GM19035 (cell line): ENCODE data around the gene MYORG.

Experiments used
- ATAC-seq: cut with Tn5 transposase; IDR thresholded peaks from one replicate; pipeline ENCODE4 v1.9.1; 2021; ENCODE audit not compliant: unreplicated experiment

Gene MYORG

DNA sequence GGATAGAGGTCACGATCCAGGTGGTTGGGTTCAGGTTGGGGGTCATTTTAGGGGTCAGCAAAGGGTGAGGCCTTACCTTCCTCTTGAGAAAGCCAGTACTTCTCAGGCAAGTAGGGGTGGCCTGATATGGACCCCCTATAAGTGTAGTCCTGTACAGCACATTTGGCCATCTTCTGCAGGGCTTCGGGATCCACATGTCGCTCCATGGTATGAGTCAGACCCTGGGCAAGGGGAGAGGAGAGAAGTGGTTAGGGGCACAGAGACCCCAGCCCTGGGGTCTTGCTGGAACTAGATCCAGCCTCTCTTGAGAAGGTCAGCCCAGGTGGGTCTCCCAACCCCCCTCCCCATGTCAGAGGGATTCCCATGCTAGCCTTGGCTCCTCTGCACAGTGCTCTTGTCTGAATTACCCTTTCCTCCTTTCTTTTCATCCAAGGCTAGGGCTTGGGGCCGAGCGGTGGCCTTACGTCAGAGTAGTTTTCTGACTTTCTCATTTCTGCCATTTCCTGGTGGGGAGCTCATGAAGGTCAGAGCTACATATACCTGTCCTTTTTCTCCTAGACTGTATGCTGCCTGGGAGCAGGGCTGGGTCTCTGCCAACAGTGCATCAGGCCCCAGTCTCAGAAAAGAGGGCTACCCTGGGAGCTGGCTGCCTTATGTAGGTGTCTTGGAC is 9.0 kb upstream of the MYORG start:
- ATAC-seq = no peak

DNA sequence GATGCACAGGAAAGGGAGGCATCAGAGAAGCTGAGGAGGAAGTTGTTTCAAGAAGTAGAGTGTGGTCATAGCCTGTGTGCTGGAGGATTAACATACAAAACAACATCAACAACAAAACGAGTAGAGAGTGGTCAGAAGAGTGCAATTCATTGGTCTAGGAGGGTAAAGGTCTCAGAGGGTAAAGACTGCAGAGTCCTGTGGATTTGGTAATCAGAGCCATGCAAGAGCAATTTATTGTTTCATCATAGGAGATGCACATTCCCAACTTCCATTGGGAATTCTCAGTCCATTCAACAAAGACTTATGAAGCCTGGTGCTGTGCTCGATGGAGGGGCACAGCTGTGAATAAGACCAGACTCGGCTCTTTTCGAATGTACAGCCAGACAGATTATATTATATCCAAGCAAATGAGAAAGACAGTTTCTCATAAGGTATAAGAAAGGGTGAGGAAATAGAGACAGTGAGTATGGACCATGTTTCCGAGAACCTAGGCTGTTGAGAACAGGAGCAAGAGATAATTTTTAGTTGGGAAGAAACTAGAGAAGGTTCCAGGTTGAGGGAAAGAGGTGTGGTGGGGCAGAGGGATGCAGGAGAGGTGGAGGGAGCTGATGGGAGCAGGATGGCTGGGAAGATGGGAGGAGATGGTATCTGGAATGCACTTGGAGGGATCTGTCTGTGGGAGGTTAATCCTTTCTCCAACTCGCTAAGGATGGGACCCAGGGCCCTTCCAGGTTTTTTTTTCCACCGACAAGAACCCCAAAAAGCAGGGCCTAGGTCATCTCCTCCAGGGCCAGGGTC is 7.9 kb upstream of the MYORG start:
- no peak for ATAC-seq

DNA sequence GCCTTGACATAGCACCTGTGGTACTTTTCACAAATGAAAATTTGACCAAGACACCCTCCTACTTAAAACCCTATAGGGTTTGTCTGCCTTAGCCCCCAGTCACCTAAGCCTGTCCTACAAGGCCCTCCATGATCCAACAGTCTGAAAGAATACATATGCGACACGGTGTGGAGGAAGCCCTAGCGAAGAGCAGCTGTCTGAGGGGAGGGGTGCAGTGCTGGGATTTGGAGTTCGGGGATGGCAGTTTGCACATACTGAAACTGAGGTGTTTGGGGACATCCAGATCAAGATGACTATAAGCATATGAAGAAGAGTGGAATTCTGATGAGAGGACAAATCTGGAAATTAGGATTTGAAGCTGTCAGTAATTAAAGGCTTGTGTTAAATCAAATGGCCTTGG is 7.2 kb upstream of the MYORG start:
- no peak for ATAC-seq

DNA sequence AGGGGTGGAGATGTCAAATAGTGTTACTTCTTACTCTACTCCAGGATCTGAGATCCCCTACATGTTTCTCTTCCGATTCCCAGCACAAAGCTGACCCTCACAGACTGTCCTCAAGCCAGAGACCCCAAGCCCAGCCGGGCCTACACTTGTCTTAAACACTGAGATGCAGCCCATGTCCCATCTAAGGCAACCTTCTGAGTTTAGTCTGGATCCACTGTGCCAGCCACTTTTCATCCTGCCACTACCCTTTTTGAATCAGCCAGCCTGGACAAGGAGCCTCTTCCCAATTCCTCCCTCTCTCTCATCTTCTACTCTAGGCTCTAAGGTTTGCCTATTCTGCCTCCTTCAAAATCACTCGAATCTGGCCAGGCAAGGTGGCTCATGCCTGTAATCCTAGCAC is 6.2 kb upstream of the MYORG start:
- ATAC-seq = no peak

DNA sequence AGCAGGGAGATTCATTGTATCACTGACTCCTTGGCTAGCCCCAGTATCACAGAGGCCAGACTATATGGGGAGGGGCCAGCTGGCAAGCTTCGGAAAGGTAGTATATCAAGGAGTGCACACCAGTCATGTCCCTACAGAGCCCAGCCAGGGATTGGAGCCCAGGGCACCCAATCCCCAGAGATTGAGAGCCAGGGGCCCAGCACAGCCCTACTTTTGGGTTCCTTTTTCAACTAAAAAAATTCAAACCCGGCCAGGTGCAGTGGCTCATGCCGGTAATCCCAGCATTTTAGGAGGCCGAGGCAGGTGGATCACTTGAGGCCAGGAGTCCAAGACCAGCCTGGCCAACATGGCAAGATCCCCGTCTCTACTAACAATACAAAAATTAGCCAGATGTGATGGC is 5.4 kb upstream of the MYORG start:
- ATAC-seq = no peak

DNA sequence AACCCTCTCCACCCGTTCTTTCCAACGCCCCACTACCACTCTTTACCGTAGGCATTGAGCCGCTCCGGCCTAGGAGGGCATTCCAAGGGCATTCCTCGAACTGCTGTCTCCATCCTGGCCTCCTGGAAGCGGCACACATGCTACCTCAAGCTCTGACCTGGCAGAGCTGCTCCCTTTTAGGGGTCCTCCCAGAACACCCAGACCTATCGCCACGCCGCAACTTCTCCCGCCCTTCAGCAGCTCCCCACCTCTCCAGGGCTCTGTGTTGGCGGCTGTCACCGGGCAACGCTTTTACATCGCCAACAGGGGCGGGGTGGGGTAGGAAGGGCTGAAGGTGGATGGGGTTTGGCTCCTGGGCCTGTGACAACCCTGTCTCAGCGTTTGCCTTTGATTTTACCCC is 4.6 kb upstream of the MYORG start:
- ATAC-seq = no peak

DNA sequence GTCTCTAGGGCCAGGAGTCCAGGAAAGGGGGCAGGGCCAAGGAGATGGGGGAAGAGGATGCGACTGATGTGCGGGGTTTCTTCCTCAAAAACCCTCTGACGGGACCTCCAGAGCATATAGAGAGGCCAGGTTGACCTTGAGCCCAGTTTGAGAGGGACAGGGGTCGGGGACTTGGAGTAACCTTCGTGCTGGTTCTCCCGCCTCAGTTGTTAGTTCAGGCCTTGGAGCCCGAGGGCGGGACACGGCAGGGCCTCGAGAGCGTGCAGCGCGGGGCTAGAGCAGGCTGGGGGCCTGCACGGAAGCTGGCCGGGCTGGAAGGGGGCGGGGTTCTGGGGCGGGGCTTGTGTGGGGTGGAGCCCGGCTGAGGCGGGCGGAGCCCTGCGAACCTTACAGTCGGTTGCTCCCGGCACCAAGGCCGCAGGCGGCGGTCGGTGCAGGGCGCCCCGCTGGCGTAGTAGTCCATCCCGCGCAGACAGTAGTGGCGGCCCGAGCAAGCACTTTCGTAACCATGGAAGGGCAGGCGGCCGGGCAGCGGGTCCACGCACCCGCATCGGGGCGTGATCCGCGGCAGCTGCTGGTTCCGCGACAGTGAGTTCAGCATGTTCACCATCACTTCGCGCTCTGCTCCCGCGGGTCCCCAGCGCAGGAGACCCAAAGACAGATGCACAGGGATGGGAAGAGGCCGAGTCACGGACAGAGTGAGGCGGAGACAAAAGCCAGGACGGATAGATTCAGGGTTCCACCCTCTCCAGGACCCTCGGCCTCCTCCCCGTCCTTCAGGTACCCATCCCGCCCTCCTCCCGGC is 4.0 kb upstream of the MYORG start:
- ATAC-seq = peak; percentile 32

DNA sequence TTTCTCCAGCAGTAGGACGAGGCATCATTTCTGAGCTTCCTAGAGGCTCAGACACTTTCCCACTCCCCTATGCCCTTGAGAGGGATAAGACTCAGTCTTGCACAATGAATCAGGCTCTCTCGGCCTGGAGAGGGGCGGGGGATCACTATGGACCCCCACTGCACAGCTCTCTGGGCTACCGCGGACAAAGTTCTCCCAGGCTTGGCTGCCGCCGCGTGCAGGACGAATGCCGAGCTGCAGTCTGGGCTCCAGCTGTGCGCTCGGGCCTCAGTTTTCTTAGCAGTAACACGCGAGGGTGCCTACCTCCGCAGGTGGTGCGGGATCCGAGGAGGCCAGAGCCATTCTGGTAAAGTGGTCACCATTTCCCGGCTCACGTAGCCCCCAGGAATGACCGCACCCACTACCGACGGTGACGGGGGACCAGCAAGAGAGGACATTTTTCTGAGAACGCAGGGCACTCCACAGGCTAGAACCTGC is 3.4 kb upstream of the MYORG start:
- ATAC-seq = no peak

DNA sequence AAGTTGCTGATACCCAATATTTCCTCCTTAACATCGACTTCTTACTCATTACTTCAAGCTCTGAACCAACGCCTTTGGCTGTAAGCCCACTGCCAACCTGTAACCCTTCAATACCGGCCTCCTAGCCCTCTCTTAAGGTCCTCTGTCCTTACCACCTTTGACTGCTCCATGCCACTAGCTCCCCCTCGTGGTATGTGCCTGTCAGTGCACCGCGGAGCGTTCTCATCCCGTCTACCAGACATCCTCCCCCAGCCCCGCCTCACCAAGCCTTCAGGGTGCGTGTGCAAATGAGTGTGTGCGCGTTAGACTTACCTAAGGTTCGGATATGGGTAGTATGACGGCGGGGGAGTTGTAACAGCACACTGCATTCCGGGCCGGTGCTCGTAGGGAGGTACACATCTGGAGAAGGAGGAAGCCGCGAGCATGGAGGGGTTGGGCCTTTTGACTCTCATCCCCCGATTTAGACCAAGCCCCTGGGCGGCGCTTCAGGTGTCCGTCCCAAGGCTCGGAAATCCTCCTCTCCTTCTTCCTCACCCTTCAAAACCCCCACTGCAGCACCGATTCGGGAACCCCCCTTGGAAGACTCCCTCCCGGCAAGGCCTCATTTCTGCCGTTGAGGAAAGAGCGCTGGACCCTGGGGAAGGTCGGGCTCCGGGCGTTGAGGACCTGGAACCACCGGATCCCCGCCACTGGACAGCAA is 2.8 kb upstream of the MYORG start:
- ATAC-seq = peak; percentile 32

DNA sequence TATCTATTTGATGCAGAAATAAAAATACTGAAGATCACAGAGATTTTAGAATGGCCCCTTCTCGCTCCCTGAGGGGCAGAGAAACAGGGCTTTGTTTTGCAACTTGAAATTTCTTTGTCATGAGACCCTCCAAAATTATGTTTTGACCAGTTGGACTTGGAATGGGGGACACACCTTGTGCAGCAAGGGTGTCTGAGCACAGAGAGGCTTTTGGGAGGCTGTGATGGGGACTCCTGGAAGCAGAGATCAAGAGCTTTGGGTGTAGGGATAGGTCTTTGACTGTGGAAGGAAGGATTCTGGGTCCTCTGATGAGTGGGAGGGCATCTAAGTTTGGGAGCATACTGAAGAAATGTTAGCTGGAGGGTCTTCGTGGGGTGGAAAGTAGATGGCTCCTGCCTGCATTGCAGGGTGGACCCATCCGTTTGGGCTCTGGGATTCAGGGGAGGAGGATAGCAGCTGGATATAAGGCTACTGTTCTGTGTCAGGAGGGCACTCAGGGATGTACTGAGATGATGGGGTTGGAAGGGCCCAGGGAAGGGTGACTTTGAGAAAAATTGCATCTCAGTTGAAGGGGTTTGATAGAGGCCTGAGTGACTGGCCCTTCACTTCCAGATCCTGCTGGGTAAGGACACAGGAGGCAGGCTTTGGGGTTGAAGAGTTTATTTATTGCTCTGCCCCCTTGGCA is 1.8 kb upstream of the MYORG start:
- no peak for ATAC-seq

DNA sequence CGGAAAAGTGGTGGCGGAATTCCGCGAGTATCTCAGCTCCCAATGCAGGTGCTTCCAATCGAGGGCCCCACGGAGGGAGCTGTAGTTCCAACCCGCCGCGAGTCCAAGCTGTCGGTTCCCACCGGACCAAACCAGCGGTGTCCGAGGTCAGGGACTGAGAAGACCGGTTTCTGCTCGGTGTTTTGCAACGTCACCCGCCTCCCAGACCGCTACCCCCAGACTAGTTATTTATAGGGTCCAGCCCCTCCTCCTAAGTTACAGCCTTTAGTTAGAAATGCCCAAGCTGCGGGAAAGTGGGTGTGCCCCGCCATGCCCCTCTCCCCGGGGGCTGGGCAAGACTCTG is 677 bp upstream of the MYORG start:
- ATAC-seq = no peak

DNA sequence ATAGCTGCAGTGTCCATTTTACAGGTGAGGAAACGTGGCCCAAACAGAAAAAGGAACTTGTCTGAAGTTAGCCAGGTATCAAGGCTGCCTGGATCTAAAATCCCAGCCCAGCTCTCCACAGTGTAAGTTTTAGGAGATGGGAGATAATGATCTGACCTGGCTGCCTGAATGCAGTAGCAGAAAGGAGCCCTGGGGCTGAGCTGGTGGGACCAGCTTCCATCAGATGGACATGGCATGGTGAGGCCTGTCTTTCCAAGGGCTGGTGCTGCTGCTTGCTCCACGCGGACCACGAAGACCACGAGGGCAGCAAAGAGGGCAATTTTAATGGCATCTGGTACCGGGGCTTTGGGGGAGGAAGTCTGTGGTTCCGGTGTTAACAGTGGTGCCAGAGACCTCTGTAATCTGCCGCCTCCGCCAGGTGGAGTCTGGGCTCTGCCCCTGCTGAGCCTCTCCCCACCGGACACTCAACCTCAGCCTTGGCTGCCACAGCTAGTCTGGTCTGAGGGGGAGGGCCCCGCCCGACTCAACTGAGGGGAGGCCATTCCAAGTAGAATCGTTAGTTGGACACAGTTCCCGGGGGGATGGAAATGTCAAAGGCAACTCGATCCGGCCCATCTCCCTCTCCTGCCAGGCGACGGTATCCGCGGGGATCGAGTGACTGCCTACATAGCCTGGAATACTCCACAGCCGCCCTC is 650 bp downstream of the MYORG start:
- ATAC-seq = no peak

DNA sequence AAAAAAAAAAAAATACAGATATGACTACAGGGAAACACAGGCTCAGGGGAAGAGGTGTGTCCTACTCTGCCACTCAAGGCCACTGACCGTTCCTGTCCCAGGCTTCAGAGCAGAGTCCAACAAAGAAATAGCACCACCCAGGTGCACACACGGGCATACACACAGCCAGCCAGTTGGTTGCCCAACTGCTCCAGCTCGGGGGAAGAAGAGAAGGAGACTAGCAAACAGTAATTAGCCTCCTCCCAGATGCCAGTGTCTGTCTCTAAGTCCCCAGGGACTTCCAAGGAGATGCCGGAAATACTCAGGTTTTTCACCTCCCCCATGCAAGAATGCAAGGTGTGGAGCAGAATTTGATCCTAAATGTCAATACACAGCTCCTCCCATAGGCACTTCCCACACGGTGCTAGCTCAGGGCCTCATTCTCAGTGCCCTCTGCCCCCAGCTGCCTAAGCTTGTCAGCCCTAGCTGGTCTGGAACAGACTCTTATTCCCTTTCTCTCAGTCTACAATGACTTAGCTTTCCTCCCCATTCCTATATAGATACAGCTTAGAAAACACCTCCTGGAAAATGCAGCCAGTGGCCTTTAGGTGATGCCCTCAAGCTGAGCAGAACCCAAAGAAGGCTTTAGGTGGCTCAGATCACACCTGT is 1.7 kb downstream of the MYORG start:
- ATAC-seq = no peak

DNA sequence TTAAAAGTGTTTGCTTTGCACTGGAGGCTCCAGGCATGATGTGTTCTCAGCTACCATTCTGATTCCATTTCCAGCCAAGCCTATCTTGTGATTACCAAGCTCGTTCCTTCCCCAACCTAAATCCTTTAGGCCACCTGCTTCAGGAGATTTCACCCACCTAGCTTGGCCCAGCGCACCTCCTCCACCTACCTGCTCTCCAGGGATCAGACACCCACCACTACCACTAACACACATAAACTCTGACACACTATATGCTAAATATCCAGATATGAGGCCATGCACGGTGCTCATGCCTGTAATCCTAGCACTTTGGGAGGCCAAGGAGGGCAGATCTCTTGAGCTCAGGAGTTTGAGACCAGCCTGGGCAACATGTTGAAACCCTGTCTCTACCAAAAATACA is 2.4 kb downstream of the MYORG start:
- ATAC-seq = no peak

DNA sequence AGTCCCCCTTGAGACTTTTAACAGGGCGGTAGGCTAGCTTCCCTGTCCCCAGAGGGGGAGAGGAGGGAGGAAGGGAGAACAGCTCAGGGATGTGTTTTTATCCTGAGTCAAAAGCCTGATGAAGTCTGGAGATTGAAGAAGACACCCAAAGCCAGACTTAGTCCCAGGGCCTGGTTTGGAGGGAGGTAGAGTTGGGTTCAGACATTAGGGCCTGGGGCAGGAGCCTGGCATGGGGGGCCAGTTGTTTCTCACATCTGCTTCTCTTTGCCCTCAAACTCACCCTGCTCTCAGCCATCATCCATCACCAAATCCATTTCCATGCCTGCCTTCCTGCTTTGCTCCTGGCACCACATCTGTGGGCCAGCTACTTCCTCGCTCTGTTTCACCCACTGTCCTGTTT is 2.9 kb downstream of the MYORG start:
- ATAC-seq = no peak

DNA sequence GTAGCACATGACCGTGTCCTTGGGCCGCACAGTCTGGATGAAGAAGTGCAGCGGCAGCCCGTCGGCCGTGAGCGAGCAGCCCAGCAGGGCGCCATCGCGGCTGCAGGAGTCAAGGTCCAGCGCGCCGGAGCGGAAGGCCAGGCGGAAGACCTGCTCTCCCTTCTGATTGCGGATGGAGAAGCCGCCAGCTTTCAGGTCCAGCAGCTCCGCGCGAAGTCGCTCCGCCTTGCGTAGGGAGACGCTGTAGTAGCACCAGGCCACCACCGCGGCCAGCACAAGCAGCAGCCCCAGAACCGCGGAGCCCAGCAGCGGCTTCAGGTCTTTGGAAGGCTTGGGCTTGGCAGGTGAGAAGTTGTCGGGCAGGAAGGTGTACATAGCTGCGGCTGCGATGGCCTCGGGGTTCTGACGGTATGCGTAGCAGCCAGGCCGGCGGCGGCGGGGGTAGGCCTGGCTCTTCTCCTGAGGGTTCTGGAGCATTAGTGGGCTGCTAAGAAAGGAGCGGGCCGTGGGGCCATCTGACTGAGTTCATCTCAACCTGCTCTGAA is 4.2 kb downstream of the MYORG start:
- ATAC-seq = no peak

DNA sequence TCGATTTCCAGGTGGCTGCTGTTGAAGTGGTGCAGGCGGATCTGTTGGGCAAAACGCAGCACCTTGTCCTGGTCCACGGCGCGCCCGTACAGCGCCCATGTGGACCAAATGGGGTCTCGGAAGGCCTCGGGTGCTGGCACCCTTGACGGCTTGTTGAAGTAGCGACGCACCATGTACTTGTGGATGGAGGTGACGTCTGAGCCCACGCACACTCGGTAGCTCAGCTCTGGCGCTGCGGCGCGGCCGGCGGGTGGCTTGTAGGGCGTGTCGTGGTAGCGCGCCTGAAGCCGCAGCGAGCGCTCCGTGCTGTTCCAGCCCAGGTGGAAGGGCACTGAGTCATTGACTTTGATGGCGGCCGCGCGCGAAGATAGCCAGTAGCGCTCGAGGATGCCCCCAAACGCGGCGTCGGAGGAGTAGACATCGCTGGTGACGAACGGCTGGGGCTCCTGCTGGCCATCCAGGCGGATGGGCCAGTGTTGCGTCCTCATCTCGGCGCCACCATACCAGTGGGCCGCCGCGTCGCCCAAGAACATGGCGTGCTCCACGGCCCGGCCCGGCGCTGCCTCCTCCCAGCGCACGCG is 4.7 kb downstream of the MYORG start:
- no peak for ATAC-seq

DNA sequence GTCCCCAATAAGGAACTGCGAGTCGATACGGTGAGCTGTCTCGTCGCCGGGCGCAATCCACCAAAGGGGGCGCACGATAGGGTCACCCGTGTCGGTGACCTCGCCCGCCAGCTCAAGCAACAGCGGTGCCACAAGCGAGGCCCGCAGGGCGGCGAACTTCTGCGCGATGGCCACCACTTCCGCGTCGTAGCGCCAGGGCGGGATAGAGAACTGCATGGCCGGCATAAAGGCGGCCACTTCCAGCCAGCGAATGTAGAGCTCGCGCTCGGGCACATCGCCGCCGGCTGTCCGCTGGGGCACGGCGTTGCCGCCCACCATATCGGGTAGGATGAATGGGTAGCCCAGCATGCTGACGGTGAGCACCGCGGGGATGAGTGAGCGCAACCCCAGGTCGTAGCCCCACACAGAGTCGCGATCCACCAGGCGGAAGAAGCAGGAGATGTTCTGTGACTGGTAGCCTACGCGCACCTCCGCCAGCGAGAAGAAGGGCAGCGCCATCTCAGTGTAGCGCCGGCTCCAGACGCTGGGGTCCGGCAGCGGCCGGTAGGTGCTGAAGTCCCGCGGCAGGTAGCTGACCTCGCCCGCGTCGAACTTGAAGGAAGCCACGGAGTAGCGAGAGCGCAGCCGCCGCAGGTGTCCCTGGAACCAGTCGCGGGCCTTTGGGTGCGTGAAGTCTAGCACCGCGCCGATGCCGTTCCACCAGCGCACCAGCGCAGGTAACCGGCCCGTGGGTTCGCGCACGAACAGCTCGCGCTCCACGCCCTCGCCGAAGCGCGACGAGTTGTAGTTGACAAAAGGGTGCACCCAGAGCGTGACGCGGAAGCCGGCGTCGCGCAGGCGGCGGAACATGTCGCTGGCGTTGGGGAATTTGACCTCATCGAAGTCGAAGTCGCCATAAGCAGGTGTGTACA is 5.5 kb downstream of the MYORG start:
- no peak for ATAC-seq
